GM18519 (cell line): Measurements from ENCODE around the gene COG5.

Source experiments
- ATAC-seq: cut with Tn5 transposase; IDR thresholded peaks from one replicate; pipeline ENCODE4 v1.9.1; 2021; ENCODE audit warnings: mild to moderate bottlenecking, moderate library complexity; ENCODE audit not compliant: unreplicated experiment, low FRiP score

The COG5 gene

GRCh38 chr7:107354640-107355039 is 209.1 kb downstream of the COG5 start:
- ATAC-seq: no peak

- ATAC-seq: no peak
These were observed 210.0 kb downstream of the COG5 start for GRCh38 chr7:107353701-107354100.

- ATAC-seq: no peak
These were observed 217.8 kb downstream of the COG5 start for GRCh38 chr7:107345898-107346297.

- no peak for ATAC-seq
These were observed 218.9 kb downstream of the COG5 start for GRCh38 chr7:107344799-107345198.

GRCh38 chr7:107344286-107344685 is 219.4 kb downstream of the COG5 start:
- ATAC-seq: no peak

GRCh38 chr7:107338080-107338479 is 225.6 kb downstream of the COG5 start:
- ATAC-seq: no peak

- ATAC-seq: peak; percentile 44
These were observed 231.0 kb downstream of the COG5 start for GRCh38 chr7:107332488-107333269.

- ATAC-seq: no peak
These were observed 233.2 kb downstream of the COG5 start for GRCh38 chr7:107330478-107330877.

- no peak for ATAC-seq
These were observed 235.6 kb downstream of the COG5 start for GRCh38 chr7:107327986-107328569.

GRCh38 chr7:107326061-107326460 is 237.7 kb downstream of the COG5 start:
- ATAC-seq: no peak

GRCh38 chr7:107322015-107322414 is 241.7 kb downstream of the COG5 start:
- no peak for ATAC-seq

- ATAC-seq: no peak
These were observed 242.1 kb downstream of the COG5 start for GRCh38 chr7:107321611-107322010.

- no peak for ATAC-seq
These were observed 243.9 kb downstream of the COG5 start for GRCh38 chr7:107319724-107320228.

- no peak for ATAC-seq
These were observed 245.1 kb downstream of the COG5 start for GRCh38 chr7:107318523-107319160.

- ATAC-seq: no peak
These were observed 248.0 kb downstream of the COG5 start for GRCh38 chr7:107315716-107316220.

GRCh38 chr7:107313355-107313754 is 250.4 kb downstream of the COG5 start:
- ATAC-seq: no peak

- ATAC-seq: no peak
These were observed 251.3 kb downstream of the COG5 start for GRCh38 chr7:107312418-107312817.

GRCh38 chr7:107309296-107309695 is 254.4 kb downstream of the COG5 start:
- no peak for ATAC-seq

- no peak for ATAC-seq
These were observed 259.1 kb downstream of the COG5 start for GRCh38 chr7:107304636-107305035.

GRCh38 chr7:107304063-107304462 is 259.7 kb downstream of the COG5 start:
- ATAC-seq: no peak

GRCh38 chr7:107302250-107302847 is 261.4 kb downstream of the COG5 start:
- ATAC-seq: no peak
